Natural killer cell (primary cell): ENCODE results near the gene ADD1. TPM values are rescaled to one million over a fixed set of nuclear protein-coding genes. Genes with fewer than 3 reads are reported as not detected.

Experiments
- ATAC-seq, 3 donors: fragments of 150-1000 bp in 2 of 3; fragments of 200-7000 bp in 1 of 3; cut with Tn5 transposase; 1 replicate in 1 of 3; 2 replicates in 2 of 3; pipeline ENCODE4 v1.10.0; 2021; ENCODE audit warnings: mild to moderate bottlenecking in 2 of 3, moderate library complexity in 2 of 3
- DNase-seq, 2 donors: peaks; one replicate each; pipeline versions ENCODE4 v3.0.0 to v3.0.0-alpha.2; 2013 to 2021; ENCODE audit warnings: mixed read lengths in 1 of 2
- H3K27ac ChIP-seq: one replicate; pipeline ENCODE4 v1.5.1; 2013; ENCODE audit warnings: mild to moderate bottlenecking, low read length
- H3K27me3 ChIP-seq: one replicate; pipeline ENCODE4 v1.6.1; 2013; ENCODE audit warnings: low read length; ENCODE audit not compliant: control insufficient read depth, insufficient read depth
- H3K36me3 ChIP-seq: one replicate; pipeline ENCODE4 v1.6.1; 2013; ENCODE audit warnings: low read length; ENCODE audit not compliant: control insufficient read depth, insufficient read depth
- H3K4me1 ChIP-seq: one replicate; pipeline ENCODE4 v1.6.1; 2013; ENCODE audit warnings: low read length; ENCODE audit not compliant: control insufficient read depth, insufficient read depth
- H3K4me3 ChIP-seq: one replicate; pipeline ENCODE4 v1.5.1; 2013; ENCODE audit warnings: low read length
- H3K9me3 ChIP-seq: one replicate; pipeline ENCODE4 v1.6.1; 2013; ENCODE audit warnings: low read length; ENCODE audit not compliant: control insufficient read depth, insufficient read depth
- H3K27ac Mint-ChIP-seq, 2 donors: one replicate each; pipeline ENCODE4 v1.8.0; 2022; ENCODE audit warnings: mild to moderate bottlenecking in 2 of 2, mixed read lengths in 2 of 2, moderate library complexity in 1 of 2
- H3K27me3 Mint-ChIP-seq, 2 donors: one replicate each; pipeline ENCODE4 v1.8.0; 2022; ENCODE audit warnings: low read depth in 2 of 2, mixed read lengths in 2 of 2
- H3K36me3 Mint-ChIP-seq: one replicate; pipeline ENCODE4 v1.8.0; 2022; ENCODE audit warnings: mixed read lengths
- H3K4me1 Mint-ChIP-seq, 2 donors: one replicate each; pipeline ENCODE4 v1.8.0; 2022; ENCODE audit warnings: mixed read lengths in 2 of 2
- H3K4me3 Mint-ChIP-seq: one replicate; pipeline ENCODE4 v1.8.0; 2022; ENCODE audit warnings: mild to moderate bottlenecking, moderate library complexity, mixed read lengths
- H3K9me3 Mint-ChIP-seq, 2 donors: one replicate each; pipeline ENCODE4 v1.8.0; 2022; ENCODE audit warnings: mixed read lengths in 2 of 2
- WGBS: methylation state at CpG from one replicate; pipeline ENCODE4 v1.1.7; 2013; ENCODE audit warnings: missing lambda C conversion rate; ENCODE audit not compliant: insufficient coverage; 5-methylcytosine and 5-hydroxymethylcytosine counted together
- intact Hi-C: fragments of 100-400 bp; cut with micrococcal nuclease; formaldehyde crosslinking; loops from one replicate; pipeline ENCODE4 v1.14.2; 2022
- total RNA-seq, 4 donors: library from RNA; stranded (reverse); fragments of 120-200 nt in 1 of 4; gene quantifications; one replicate each; pipeline versions ENCODE4 v1.2.3 to v1.2.4, GENCODE V29; 2013 to 2022
- TF ChIP-seq, protein P1 (sequence below): fragments of 200-600 bp; IDR thresholded peaks from one replicate; pipeline ENCODE4 v1.8.0; 2022; ENCODE audit warnings: antibody characterized with exemption

The ADD1 gene
- total RNA-seq, 3 donors from 2014 or later (not counting 1 experiment from before 2014, with no cell fraction given) = 383 to 465 (median 452) TPM

DNA sequence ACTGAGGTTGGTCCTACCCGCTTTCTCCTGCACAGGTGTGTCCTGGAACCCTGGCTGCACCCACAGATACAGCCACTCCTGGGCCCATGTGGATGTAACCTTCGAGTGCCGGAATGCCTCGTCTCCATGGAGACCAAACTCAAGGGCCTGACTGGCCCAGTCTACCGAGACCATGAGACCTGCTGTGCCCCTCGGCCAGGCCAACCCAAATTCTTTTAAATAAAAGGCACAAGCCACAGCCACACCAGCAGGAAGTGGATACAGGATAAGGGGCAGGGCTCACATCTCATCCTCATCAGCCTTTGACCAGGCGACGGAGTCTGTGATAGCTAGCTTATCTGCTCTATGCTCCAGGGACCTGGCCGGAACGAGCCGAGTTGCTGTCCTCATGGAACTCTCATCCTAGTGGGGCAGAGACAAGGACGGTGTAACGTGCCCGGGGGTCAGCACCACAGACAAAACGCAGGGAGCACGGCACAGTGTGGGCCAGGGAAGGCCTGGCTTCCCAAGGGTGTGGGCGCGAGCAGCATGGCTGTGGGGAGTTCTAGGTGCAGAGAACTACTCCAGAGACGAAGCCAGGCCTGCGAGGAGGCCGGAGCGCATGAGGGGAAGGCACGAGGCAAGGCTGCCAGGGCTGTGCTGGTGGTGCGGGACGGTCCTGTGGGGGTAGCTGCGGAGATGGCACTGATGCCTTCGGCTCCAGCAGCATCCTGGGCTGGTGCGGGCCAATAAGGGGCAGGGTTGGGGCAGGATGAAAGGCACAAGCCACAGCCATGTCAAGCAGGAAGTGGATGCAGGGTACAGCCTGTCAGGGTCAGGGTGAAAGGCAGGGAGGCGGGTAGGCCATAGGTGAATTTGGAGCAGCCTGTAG, 96.9 kb downstream of the ADD1 start:
- H3K4me1 Mint-ChIP-seq = peaks cover 24 to 38% of the 10 kb centered on the region in 2 donors

DNA sequence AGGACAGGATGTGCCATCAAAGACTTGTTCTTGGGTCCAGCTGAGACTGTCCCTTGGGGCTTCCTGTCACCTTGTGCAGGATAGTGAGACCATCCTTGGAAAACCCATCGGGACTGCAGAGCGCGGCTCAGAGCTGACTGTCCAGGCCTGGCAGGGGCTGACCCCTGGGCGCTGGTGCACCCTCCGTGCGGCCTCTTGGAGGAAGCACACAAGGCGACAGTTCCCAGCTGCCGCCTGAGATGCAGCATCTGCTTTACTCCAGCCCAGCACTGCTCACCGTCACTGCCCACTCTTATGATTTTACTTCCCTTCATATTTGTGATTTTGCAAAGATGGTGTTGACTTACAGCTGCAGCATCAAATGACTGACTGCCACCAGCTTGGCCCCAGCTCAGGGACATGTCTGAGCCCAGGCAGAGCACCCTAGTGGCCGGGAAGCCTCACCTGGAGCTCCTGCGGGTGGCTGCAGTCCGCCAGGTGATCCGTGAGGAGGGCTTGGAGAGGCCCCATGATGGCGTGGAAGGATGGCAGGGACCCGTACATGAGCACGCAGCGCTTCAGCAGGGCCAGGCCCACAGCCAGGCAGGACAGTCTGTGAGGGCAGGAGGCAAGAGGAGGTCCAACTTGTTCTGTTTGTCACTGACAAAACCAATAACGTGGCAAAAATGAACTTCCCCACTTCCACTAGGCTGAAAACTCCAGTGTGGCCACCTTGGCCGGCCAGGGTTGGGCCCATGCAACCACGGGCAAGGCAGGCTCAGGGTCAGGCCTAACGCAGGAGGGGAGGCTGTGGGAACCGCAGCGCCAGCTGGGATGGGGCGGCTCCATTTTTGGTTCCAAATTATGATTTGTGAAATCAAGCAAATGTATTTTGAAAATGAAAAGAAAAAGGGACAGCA, 97.7 kb downstream of the ADD1 start:
- H3K9me3 ChIP-seq = no peaks in the 10 kb centered on the region
- Mint-ChIP-seq H3K9me3 (no peaks in the 10 kb centered on the region), H3K27ac (peak overlapping the region in 1 of 2 donors; percentile 80), H3K4me3 (no peak overlapping the region), H3K27me3 (no peaks in the 10 kb centered on the region), H3K4me1 (peaks cover 15 to 29% of the 10 kb centered on the region in 2 donors), H3K36me3 (peaks cover 4% of the 10 kb centered on the region)
- intact Hi-C loops = no loop called here
- H3K4me3 ChIP-seq = no peak overlapping the region
- H3K36me3 ChIP-seq = peaks cover 68% of the 10 kb centered on the region
- peaks cover 46% of the 10 kb centered on the region for H3K4me1 ChIP-seq
- no peaks in the 10 kb centered on the region for H3K27me3 ChIP-seq
- TF ChIP-seq, protein P1, sequence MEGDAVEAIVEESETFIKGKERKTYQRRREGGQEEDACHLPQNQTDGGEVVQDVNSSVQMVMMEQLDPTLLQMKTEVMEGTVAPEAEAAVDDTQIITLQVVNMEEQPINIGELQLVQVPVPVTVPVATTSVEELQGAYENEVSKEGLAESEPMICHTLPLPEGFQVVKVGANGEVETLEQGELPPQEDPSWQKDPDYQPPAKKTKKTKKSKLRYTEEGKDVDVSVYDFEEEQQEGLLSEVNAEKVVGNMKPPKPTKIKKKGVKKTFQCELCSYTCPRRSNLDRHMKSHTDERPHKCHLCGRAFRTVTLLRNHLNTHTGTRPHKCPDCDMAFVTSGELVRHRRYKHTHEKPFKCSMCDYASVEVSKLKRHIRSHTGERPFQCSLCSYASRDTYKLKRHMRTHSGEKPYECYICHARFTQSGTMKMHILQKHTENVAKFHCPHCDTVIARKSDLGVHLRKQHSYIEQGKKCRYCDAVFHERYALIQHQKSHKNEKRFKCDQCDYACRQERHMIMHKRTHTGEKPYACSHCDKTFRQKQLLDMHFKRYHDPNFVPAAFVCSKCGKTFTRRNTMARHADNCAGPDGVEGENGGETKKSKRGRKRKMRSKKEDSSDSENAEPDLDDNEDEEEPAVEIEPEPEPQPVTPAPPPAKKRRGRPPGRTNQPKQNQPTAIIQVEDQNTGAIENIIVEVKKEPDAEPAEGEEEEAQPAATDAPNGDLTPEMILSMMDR = no peak
- ATAC-seq = no peak
- 95% methylated on average over 24 of the region's 24 CpGs for WGBS
- peak overlapping the region; percentile 69 for H3K27ac ChIP-seq
- DNase-seq = no peak

More for the DNA sequence above, 96.9 kb downstream of the ADD1 start:
- Histone ChIP-seq H3K27me3 (no peaks in the 10 kb centered on the region), H3K4me1 (peaks cover 55% of the 10 kb centered on the region), H3K4me3 (no peak overlapping the region), H3K27ac (no peak overlapping the region), H3K36me3 (peaks cover 63% of the 10 kb centered on the region), H3K9me3 (no peaks in the 10 kb centered on the region)
- DNase-seq (no peak), ATAC-seq (no peak)
- WGBS = 94% methylated on average over 29 of the region's 29 CpGs
- intact Hi-C loops = no loop called here
- no peaks in the 10 kb centered on the region for H3K27me3 Mint-ChIP-seq
- TF ChIP-seq, protein P1 = no peak
- H3K27ac Mint-ChIP-seq = no peak overlapping the region
- H3K4me3 Mint-ChIP-seq = no peak overlapping the region
- H3K9me3 Mint-ChIP-seq = no peaks in the 10 kb centered on the region
- H3K36me3 Mint-ChIP-seq = no peaks in the 10 kb centered on the region

DNA sequence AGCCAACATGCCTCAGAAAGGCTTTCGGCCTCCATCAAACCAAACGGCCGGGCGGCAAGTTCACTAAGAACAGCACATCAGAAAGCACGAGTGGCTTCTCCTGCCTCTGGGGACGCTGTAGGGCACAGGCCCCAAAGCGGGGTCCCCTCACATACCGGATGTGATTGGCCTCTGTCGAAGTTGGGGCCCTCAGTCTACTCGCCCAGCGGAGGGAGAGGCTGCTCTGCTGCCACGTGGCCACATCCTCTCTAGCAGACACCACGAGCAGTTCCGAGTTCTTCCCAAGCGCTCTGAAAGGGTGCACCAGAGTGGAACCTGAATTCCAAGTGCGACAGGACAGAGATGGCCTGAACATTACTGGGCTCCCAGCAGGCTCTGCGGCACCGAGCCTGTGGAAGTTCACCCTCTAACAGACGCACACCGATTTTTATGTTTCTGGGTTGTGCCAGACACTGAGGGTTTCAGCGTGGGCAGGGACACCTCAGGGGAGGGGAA, 98.4 kb downstream of the ADD1 start:
- Histone ChIP-seq H3K4me1 (peaks cover 39% of the 10 kb centered on the region), H3K27me3 (no peaks in the 10 kb centered on the region), H3K36me3 (peaks cover 75% of the 10 kb centered on the region), H3K4me3 (no peak overlapping the region), H3K27ac (peak overlapping the region; percentile 69), H3K9me3 (no peaks in the 10 kb centered on the region)
- H3K27me3 Mint-ChIP-seq = no peaks in the 10 kb centered on the region
- H3K36me3 Mint-ChIP-seq = peaks cover 8% of the 10 kb centered on the region
- peak overlapping the region; percentile 35 for H3K4me3 Mint-ChIP-seq
- intact Hi-C loops = no loop called here
- TF ChIP-seq, protein P1 = no peak
- no peaks in the 10 kb centered on the region for H3K9me3 Mint-ChIP-seq
- ATAC-seq (peak; percentile 41 to 52 (median 42)), DNase-seq (peak in 1 of 2 donors; percentile 58)
- peaks cover 8 to 24% of the 10 kb centered on the region in 2 donors for H3K4me1 Mint-ChIP-seq
- WGBS = 82% methylated on average over 21 of the region's 21 CpGs
- H3K27ac Mint-ChIP-seq = peak overlapping the region; percentile 80 to 87
